GM19397 (cell line): Measurements from ENCODE around the gene CPT2.

Experiments
- ATAC-seq: cut with Tn5 transposase; IDR thresholded peaks from one replicate; pipeline ENCODE4 v1.9.1; 2021; ENCODE audit warnings: mild to moderate bottlenecking, moderate library complexity; ENCODE audit not compliant: unreplicated experiment

Gene CPT2

DNA sequence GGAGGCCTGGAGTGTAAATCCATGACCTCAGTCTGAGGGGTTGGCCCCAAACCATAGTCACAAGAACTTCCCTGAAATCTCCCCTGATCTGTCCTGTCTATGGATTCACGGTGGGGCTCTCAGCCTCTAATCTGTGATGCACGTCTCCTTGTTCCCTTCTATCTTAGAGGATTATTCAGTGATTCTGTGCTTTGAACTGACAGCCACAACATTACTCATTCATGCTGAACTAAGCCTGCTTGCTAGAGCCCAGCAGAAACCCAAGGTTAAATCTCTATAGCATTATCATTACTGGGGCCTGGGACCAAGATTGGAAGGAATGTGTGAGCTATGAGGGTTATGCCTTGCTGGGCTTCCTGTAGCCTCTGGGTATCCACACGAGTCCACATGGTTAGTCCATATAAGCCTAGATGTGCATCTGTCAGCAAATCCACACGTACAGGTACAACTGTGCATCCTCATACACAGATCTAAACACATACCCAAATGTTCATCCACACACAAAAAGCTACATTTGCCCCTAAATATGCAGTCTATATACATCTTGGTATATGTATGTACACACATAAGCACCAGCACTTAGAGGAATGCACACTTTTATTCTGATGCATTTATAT lies 64.1 kb downstream of the CPT2 start:
- no peak for ATAC-seq

DNA sequence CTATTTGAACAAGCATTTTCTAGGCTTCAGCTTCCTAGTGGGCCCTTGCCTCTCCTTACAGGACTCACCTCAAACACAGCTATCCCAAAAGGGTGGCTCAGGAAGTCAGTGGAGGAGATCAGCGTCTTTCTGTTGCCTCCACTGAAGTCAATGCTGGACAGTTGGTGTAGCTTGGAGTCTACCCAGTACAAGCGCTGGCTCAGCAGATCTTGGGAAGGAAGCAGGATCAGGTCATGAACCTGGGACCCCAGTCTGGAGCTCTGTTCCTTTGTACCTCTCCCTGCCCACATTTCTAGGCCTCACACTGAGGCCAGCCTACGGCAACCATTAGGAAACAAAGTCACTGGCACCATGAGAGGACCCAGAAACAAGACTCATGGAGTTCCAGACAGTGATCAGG lies 65.4 kb downstream of the CPT2 start:
- no peak for ATAC-seq
